GM21737 (cell line): ENCODE data around the gene ANP32B.
A peak's percentile ranks its signal among the peaks of the same experiment; 100 is the strongest.

Source experiments
- ATAC-seq: cut with Tn5 transposase; IDR thresholded peaks from one replicate; pipeline ENCODE4 v1.9.1; 2021; ENCODE audit warnings: mild to moderate bottlenecking, moderate library complexity; ENCODE audit not compliant: unreplicated experiment

Gene ANP32B

DNA sequence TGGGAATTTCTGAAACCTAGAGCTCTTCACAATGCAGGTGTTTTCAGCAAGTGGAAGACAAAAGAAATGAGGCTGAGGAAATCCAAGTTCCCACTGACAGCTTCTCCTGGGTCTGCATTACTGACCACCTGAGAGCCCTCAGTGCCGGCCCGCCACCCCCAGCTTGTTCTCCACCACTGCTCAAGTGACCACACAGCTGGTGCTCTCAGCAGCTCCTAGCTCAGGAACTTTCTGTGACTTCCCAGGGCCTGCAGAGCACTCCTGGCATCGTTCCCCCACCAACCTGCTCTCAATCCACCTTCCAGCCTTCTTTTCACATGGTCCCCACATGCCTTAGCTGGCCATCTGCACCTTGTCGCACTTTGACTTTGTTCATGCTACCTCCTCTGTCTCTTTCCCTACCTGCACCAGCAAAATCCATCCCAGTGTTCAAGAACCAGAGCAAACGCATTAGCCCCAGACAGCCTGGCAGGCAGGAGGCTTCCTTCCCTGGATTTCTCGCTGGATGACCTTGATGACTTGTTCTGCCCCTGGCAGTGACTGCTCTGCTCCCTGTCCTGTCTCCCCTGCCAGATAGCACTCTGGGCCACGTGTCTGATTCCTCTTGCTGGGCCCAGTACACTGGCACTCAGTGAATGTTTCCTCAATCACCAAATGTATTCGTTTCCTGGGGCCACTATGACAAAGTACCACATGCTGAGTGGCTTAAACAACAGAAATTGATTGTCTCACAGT, 38.3 kb downstream of the ANP32B start:
- ATAC-seq, result no peak

DNA sequence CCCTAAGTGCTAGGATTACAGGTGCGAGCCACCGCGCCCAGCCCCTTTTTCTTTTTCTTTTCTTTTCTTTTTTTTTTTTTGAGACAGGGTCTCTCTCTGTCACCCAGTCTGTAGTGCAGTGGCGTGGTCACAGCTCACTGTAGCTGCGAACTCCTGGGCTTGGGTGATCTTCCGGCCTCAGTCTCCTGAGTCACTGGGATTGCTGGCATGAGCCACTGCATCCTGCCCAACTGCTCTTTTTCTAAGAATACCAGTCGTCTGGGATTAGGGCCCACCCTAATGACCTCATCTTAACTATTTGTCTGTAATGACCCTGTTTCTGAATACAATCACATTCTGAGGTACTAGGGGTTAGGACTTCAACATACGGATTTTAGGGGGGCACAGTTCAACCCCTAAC, 39.3 kb downstream of the ANP32B start:
- ATAC-seq, result no peak

DNA sequence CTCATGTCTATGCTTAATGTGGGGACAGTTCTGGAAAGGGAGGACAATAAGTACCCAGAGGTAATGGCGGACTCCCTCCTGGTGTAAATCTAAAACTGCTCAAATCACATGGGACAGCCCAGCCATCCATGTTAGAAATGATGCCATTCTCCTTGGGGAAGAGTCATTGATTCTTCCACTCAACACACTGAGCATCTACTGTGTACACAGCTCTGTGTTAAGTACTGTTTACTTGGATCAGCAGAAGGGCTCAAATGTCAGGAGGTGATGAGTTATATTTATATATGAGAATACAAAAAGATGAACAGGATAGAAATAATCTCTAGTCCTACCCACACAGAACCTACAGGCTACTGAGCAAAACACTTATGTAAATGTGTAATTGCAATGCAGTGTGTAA, 41.6 kb downstream of the ANP32B start:
- no peak for ATAC-seq

DNA sequence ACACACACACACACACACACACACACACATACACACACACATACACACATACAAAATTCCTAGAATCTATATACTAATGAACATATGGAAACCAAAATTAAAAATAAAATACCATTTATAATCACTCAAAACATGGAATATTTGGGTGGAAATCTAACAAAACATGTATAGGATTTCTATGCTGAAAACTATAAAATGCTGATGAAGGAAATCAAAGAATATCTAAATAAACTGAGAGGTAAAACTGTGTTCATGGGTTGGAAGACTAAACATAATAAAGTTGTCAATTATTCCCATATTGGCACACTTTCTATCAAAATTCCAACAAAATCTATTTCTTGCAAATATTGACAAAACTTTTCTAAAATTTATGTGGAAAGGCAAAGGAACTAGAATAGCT, 48.0 kb downstream of the ANP32B start:
- no peak for ATAC-seq

DNA sequence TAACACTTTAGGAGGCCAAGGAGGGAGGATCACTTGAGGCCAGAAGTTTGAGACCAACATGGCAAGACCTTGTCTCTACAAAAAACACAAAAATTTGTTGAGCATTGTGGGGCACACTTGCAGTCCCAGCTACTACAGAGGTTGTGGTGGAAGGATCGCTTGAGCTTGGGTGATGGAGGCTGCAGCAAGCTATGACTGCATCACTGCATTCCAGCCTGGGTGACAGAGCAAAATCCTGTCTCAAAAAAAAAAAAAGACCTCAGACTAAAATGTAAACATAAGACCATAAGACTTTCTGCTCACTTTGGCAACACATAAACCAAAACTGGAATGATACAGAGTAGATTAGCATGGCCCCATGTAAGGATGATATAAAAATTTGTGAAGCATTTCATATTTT, 48.8 kb downstream of the ANP32B start:
- ATAC-seq, result no peak

DNA sequence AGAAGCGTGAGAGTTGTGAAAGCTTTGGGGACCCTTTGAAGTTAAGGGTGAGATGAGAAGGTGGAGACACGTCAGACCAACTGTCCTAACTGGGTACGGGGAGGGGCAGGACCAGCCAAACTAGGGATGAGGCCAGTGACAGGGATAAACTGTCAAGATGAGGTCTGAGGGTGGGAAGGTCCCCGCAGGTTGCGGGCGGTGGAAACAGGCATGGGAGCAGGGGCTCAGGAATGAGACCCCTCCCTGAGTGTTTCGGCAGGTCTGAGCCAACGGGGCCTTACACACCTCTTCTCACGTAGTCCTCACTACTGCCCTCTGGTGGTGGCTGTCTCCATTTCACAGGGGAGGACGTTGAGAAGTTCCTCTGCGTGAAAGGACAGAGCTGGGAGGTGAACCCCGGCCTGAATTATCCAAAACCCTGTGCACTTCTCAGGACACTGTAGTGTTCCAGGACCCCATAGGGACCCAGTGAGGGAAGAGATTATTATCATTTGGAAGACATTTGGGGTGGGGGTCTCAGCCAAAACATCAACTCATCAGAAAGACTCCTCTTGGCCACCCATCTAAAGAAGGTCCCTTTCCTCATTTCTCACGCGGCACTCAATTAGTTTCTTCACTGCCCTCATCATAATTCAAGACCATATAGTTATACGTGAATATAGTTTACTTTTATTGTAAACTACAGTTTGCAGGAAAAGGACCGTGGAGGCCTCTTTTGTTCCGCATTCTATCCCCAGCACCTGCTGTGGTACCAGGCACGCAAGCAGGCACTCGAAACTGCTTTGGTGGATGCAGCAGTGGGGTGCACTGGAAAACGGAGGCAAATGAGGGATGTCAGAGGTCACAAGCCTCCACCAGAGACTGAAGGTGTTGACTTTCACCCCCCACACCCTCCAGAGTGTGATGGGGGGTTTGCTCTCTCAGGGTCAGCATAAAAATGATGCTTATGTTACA, 51.7 kb downstream of the ANP32B start:
- peak; percentile 49 for ATAC-seq

DNA sequence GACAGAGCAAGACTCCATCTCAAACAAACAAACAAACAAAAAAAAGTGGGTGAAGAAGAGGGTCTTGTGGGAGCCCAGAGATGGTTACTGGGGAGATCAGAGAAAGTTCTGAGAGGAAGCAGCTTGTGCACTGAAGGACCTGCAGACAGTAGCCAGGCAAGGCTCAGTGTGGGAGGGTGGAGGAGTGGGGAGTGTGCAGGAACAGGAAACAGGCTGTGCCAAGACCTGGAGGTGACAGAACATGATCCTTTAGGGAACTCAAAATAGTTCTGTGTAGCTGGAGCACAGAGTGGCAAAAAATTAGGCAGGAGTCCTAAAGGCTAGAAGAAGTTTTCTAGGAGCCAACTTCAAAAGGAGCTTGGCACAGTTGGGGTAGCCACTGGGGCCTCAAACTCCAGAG, 54.2 kb downstream of the ANP32B start:
- no peak for ATAC-seq

DNA sequence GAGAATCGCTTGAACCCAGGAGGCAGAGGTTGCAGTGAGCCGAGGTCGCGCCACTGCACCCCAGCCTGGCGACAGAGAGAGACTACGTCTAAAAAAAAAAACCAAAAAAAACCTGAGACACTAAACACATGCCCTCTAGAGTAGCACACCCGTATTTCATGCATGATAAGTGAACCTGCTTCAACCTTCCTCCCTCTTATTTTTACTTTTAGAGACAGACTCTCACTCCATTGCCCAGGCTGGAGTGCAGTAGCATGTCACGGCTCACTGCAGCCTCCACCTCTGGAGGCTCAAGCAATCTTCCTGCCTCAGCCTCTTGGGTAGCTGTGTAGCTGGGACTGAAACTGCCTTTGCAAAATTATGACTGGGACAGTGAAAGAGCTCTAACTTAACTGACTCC, 55.8 kb downstream of the ANP32B start:
- peak; percentile 49 for ATAC-seq

DNA sequence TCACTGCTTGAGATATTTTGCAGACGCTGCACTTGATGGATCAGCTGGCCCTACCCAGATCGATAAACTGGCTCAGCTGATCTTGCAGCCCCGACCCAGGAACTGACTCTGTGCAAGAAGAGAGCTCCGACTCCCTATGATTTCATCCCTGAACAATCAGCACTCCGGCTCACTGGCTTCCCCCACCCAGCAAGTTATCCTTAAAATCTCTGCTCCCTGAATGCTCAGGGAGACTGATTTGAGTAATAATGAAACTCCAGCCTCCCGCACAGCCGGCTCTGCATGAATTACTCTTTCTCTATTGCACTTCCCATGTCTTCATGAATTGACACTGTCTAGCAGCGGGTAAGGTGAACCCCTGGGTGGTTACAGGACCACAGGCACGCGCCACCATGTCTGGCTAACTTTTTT, 56.5 kb downstream of the ANP32B start:
- ATAC-seq, result no peak

DNA sequence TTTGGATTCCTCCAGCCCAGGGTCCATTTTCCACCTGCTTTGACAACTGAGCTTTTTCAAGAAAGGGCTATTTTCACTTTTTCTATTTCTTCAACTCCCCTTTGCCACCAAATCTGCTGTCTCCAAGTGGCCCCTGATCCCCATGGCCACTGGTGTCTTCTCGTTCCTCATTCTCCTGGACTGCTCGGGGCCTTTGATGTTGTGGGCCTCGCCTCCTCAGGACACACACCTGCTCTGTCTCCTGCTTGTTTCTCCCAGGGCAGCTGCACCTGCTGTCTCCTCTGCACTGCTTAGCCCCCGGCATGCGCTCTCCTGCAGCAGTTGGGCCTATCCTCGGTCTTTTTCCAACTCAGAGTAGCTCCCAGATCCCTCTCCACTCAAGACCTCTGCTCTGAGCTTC, 57.1 kb downstream of the ANP32B start:
- no peak for ATAC-seq

DNA sequence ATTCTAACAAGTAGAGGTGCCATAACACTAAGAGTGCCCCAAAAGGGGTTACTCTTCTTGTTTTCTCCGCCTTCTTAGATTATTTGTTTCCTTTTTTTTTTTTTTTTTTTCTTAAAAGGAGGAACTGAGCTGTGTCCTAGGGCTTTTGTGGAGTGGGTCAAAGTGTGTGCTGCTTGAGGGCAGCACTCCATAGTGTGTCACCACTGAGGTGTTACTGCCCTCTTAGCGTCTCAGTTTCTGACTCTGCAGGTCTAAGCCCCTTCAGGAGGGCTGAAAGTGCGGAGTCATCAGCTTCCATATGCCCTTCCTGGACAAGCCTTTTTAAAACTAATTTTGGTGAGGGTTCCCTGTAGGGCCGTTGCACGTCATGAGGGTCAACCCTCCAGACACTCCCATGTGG, 60.8 kb downstream of the ANP32B start:
- no peak for ATAC-seq

DNA sequence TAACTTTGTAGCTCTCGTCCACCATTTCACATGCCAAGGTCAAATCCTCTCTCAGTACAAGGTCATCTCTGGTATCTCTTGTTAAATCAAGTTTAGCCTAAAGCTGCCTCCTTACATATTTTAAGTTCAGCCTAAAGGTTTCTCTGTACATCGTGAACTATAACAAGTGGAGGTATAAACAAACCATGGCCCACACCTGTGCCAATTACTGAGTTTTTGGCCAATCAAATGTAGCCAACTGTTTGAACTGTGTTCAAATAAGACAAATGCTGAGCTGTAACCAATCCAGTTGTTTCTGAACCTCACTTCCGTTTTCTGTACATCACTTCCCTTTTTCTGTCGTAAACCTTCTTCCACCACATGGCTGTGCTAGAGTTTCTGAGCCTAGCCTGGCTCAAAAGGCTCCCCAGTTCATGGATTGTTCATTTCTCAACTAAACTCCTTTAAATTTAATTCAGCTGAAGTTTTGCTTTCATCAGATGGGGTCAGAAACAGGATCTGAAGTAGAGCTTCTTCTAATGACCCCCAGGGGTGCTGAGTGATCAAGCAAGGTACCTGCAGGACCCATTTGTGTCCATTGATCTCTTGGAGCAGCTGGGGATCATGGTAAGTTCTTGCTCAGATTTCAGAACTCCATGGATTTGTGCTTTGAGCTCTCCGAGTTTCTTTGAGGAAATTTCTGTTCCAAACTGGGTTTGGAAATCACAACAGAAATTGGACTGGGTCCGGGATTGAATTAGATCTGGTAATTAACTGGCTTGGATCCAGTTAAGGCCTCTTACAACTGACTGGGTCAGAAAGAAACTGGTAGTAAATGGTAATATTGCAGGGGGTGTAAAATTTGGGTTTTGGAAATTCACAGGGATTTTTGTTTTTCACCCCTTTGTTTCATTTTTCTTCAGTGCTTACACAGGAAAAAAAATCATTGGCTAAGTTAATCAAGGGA, 62.4 kb downstream of the ANP32B start:
- ATAC-seq, result peak; percentile 80

DNA sequence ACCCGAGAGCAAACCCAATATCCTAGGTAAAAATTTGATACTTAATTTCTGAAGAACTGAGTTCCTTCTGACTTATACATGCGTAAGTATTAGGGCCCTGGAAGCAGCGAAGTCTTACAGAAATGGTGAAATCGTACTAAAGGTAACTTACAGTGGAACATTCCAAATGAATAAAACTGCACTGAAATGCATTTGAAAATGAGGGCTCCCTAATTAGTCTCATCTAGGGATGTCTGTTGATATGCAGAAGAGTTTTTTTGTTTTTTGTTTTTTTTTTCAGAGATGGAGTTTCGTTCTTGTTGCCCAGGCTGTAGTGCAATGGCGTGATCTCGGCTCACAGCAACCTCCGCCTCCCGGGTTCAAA, 63.0 kb downstream of the ANP32B start:
- no peak for ATAC-seq

DNA sequence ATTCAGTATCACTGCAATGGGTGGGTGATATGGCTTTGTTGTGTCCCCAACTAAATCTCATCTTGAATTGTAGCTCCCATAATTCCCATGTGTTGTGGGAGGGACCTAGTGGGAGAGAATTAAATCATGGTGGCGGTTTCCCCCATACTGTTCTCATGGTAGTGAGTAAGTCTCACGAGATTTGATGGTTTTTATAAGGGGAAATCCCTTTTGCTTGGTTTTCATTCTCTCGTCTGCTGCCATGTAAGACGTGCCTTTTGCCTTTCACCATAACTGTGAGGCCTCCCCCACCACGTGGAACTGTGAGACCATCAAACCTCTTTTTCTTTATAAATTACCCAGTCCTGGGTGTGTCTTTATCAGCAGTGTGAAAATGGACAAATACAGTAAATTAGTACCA, 63.9 kb downstream of the ANP32B start:
- no peak for ATAC-seq

DNA sequence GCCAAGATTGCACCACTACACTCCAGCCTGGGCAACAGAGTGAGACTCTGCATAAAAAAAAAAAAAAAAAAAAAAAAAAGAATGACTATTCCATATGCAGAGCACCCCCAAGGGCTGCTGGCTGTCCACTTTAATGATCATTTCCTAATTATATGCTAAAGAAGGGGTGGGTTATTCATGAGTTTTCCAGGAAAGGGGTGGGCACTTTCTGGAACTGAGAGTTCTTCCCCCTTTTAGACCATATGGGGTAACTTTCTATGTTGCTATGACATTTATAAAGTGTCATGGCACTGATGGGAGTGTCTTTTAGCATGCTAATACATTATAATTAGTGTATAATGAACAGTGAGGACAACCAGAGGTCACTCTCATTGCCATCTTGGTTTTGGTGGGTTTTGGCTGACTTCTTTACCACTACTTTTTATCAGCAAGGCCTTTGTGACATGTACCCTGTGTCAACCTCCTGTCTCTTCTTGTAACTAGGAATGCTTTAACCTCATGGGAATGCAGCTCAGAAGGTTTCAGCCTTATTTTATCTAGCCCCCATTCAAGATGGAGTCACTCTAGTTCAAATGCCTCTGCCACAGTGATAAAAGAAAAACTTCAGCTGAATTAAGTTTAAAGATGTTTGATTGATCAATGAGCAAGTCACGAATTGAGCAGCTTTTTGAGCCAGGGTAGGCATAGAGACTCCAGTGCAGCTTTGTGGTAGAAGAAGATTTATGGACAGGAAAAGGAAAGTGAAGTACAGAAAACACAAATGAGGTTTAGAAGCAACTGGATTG, 66.3 kb downstream of the ANP32B start:
- ATAC-seq, result no peak

DNA sequence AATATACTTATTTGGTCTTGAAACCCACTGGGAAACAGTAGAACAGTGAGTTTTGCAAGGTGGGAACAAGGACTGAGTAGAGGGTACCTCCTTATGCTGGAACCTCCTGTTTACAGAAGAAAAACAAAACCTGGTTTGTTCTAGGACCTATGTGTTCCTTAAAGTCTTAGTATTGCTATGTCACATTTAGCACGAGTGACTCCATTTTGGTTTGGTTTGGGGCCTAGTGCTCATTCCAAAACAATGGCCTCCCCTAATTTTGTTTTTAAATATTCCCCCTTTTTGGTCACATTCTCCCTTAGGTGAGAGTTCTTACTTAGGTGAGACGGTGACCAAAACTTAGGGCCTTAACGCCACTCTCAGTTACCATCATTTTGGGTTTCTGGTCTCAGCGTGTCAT, 67.2 kb downstream of the ANP32B start:
- no peak for ATAC-seq

DNA sequence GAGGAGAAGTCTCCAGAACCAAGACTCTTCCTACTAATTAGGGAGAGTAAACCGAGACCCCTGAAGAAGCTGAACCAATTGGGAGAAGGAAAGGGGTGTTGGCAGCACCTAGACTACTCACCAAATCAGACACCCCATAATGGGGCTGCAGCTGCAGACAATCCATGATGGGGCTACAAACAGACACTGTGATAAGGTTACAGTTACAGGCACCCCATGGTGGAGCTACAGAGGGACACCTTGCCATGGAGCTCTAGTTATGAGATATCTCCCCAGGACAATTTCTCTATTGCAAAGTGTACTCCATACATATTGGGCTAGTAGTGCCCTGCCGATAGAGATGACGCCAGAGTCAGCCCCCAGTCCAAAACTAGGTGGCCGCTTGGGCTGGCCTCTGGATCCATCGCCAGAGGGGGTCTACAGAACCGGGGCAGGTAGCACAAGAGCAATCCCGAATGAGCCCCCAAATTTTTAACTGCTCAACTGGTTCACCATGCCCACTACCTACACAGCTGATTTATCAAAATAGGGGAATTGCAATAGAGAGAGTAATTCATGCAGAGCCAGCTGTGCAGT, 71.3 kb downstream of the ANP32B start:
- ATAC-seq, result no peak

DNA sequence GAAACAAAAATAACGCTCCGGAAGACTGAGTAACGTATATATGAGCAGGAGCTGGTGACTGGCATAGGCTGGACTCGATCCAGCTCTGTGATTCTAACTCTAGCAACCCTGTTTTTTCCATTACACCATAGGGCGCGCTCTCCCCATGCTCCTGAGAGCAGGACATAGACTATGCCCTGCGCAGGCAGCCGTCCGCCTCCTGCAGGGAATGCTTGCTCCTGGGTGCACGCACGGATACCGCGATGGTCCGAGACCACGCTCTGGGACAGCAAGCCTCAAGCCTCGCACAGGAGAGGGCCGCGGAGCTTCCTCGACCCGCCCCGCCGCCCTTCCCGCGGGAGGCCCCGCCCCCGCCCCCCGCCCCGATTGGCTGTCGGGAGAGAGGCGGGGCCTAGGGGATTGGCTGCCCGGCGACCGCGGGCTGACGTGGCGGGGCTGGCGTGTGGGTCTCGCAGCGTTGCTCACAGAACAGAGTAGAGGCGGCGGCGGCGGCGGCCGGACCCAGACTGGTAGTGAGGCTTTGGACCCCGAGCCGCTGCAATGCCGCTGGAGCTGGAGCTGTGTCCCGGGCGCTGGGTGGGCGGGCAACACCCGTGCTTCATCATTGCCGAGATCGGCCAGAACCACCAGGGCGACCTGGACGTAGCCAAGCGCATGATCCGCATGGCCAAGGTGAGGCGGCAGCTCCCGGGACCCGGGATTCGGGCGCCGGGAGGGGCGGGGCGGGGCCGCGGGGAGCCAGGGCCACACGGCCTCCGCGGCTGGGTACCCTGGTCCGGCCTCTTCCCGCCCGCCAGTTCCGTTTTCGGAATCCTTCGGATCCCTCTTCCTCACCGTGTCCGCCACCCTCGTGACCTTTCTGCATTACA, 73.4 kb downstream of the ANP32B start, which contains the start of gene NANS:
NANS (plus strand) TSS at position 464 of the 869 bp plus-strand sequence; CDS start at position 541, 77 bp downstream.
- peak; percentile 92 for ATAC-seq
